Measurements from ENCODE around the gene MPL. TPM values are rescaled to one million over a fixed set of nuclear protein-coding genes. Genes with fewer than 3 reads are reported as not detected.

Gene MPL
- polyA plus RNA-seq, 1 donor (not counting 4 experiments of a cell fraction or from before 2014, with no cell fraction given) = not detected

DNA sequence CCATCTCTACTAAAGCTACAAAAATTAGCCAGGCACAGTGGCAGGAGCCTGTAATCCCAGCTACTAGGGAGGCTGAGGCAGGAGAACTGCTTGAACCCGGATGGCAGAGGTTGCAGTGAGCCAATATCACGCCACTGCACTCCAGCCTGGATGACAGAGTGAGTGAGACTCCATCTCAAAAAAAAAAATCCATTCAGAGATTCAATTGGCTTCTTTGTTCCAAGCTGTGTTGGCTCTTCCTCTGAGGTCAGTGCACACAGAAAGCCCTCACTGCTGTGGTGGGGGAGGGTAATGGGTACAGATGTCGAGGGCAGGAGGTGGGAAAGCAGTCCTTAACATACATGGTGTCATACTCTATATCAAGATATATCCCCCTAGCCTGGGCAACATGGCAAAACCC lies 22.1 kb upstream of the MPL start:
- FAIRE-seq = no peak
- Histone ChIP-seq H3K27me3 (ENCODE audit: control insufficient read depth, extremely low read depth, insufficient read depth, low read length) (peaks cover 4% of the 10 kb centered on the region), H3K79me2 (ENCODE audit: control insufficient read depth, insufficient read depth, low read length) (no peaks in the 10 kb centered on the region), H3K27ac (ENCODE audit: control insufficient read depth, insufficient read depth, low read length) (no peak overlapping the region), H3K36me3 (ENCODE audit: control insufficient read depth in 2 of 2, extremely low read depth in 1 of 2, insufficient read depth in 2 of 2, low read length in 2 of 2) (no peaks in the 10 kb centered on the region), H4K20me1 (ENCODE audit: control insufficient read depth, extremely low read depth, insufficient read depth, low read length) (no peaks in the 10 kb centered on the region), H3K9me1 (ENCODE audit: control insufficient read depth, extremely low read depth, insufficient read depth, low read length) (no peaks in the 10 kb centered on the region), H3K9me3 (ENCODE audit: control insufficient read depth, low read depth, low read length) (no peaks in the 10 kb centered on the region), H2AFZ (ENCODE audit: control insufficient read depth, low read length) (no peak overlapping the region), H3K4me2 (ENCODE audit: control insufficient read depth, extremely low read depth, insufficient read depth, low read depth, low read length) (no peak overlapping the region), H3K9ac (ENCODE audit: control insufficient read depth, extremely low read depth, insufficient read depth, low read length) (no peak overlapping the region), H3K4me3 (ENCODE audit: control insufficient read depth in 2 of 3, extremely low read depth in 1 of 3, insufficient read depth in 2 of 3, low read depth in 1 of 3, low read length in 3 of 3) (no peak overlapping the region), H3K4me1 (ENCODE audit: control insufficient read depth, extremely low read depth, insufficient read depth, low read length) (no peaks in the 10 kb centered on the region)
- TF ChIP-seq EZH2 (IDR thresholded peaks at IDR 0.05; ENCODE audit: low read length) (no peak), CTCF (optimal IDR thresholded peaks at IDR 0.05 in 1 of 3, IDR thresholded peaks at IDR 0.05 in 1 of 3, conservative IDR thresholded peaks at IDR 0.05 in 1 of 3; ENCODE audit: extremely low read depth in 1 of 3, insufficient read depth in 2 of 3, low read length in 3 of 3) (no peak)
- dilution Hi-C loops (cut with MboI; ENCODE audit: extremely low pct_ligation_motif_present, low sequenced_read_pairs) = no loop called here
- no peak for DNase-seq (ENCODE audit: low read depth, low spot score)

DNA sequence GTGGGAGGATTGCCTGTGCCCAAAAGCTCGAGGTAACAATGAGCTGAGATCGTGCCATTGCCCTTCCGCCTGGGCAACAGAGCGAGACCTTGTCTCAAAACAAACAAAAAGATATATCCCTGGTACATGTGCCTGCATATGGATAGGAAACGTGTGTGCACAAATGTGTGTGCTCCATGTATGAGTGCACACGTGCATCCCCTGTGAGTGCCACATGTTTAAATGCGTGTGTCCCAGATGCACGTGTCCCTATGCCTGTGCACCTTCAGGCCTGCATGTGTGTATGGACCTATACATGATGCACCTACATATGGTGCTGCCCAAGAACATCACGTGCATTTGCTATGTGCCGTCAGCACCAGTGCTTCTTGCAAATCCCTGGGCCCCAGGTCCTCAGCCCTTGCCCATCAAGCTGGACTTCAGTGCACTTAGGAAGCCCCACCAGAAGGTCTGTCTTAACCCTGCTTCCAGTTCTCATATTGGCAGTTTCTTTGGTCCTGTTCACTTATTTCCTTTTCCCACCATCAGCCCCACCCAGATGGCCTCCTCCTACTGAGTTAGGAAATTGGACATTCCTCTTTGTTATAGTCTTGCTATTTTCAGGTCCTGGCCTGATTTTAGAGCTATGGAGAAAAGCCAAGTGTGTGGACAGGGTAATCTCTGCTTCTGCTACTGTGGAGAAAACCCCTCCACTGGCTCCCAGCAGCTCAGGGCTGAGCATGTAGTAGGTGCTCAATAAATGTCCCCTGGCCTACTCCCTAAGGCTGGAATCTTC lies 21.5 kb upstream of the MPL start:
- H3K4me3 ChIP-seq (ENCODE audit: control insufficient read depth in 2 of 3, extremely low read depth in 1 of 3, insufficient read depth in 2 of 3, low read depth in 1 of 3, low read length in 3 of 3) = no peak overlapping the region
- H2AFZ ChIP-seq (ENCODE audit: control insufficient read depth, low read length) = no peak overlapping the region
- H3K36me3 ChIP-seq (ENCODE audit: control insufficient read depth in 2 of 2, extremely low read depth in 1 of 2, insufficient read depth in 2 of 2, low read length in 2 of 2) = no peaks in the 10 kb centered on the region
- H3K79me2 ChIP-seq (ENCODE audit: control insufficient read depth, insufficient read depth, low read length) = no peaks in the 10 kb centered on the region
- dilution Hi-C loops (cut with MboI; ENCODE audit: extremely low pct_ligation_motif_present, low sequenced_read_pairs) = no loop called here
- H4K20me1 ChIP-seq (ENCODE audit: control insufficient read depth, extremely low read depth, insufficient read depth, low read length) = no peaks in the 10 kb centered on the region
- FAIRE-seq (no peak), DNase-seq (ENCODE audit: low read depth, low spot score) (no peak)
- H3K9me1 ChIP-seq (ENCODE audit: control insufficient read depth, extremely low read depth, insufficient read depth, low read length) = no peaks in the 10 kb centered on the region
- H3K9me3 ChIP-seq (ENCODE audit: control insufficient read depth, low read depth, low read length) = no peaks in the 10 kb centered on the region
- H3K27ac ChIP-seq (ENCODE audit: control insufficient read depth, insufficient read depth, low read length) = no peak overlapping the region
- no peak overlapping the region for H3K9ac ChIP-seq (ENCODE audit: control insufficient read depth, extremely low read depth, insufficient read depth, low read length)
- H3K4me1 ChIP-seq (ENCODE audit: control insufficient read depth, extremely low read depth, insufficient read depth, low read length) = no peaks in the 10 kb centered on the region
- TF ChIP-seq EZH2 (IDR thresholded peaks at IDR 0.05; ENCODE audit: low read length) (no peak), CTCF (optimal IDR thresholded peaks at IDR 0.05 in 1 of 3, IDR thresholded peaks at IDR 0.05 in 1 of 3, conservative IDR thresholded peaks at IDR 0.05 in 1 of 3; ENCODE audit: extremely low read depth in 1 of 3, insufficient read depth in 2 of 3, low read length in 3 of 3) (no peak)
- H3K27me3 ChIP-seq (ENCODE audit: control insufficient read depth, extremely low read depth, insufficient read depth, low read length) = peaks cover 4% of the 10 kb centered on the region
- no peak overlapping the region for H3K4me2 ChIP-seq (ENCODE audit: control insufficient read depth, extremely low read depth, insufficient read depth, low read depth, low read length)

All from keratinocyte (primary cell).